H1 (cell line): ENCODE measurements around the gene NFIC. TPM values are rescaled to one million over a fixed set of nuclear protein-coding genes. Genes with fewer than 3 reads are reported as not detected.

Source experiments
- CTCF ChIA-PET: fragments of 300-600 bp; sonication (Branson Sonifier 250); formaldehyde crosslinking; loops from one replicate; lab custom pipeline; 2021; ENCODE audit not compliant: partially characterized antibody; lab: Charles Lee
- POLR2A ChIA-PET: fragments of 300-600 bp; sonication (Branson Sonifier 250); formaldehyde crosslinking; loops from one replicate; lab custom pipeline; 2021; ENCODE audit warnings: inconsistent platforms; ENCODE audit not compliant: partially characterized antibody; lab: Charles Lee
- DNase-seq, 2 experiments: peaks; one replicate each; pipeline versions ENCODE4 v3.0.0 to v3.0.0-alpha.2; 2010 to 2022; ENCODE audit warnings: low spot score in 2 of 2, low read depth in 1 of 2, mixed read lengths in 1 of 2
- FAIRE-seq: peaks from 2 replicates; lab custom pipeline; 2011; peaks lifted over from hg19 to GRCh38; lab: Jason Lieb, UNC
- H2AFZ ChIP-seq: 2 replicates; pipeline ENCODE4 v1.8.1; 2012; ENCODE audit warnings: low read length, inconsistent platforms
- H2AK5ac ChIP-seq: 2 replicates; pipeline ENCODE4 v1.6.1; 2013; ENCODE audit warnings: low read depth, low read length
- H2BK120ac ChIP-seq: replicated peaks from 2 replicates; pipeline ENCODE3; 2013; ENCODE audit warnings: low read depth, low read length, inconsistent platforms
- H2BK12ac ChIP-seq: 2 replicates; pipeline ENCODE4 v1.6.1; 2013; ENCODE audit warnings: low read depth, low read length
- H2BK15ac ChIP-seq: 2 replicates; pipeline ENCODE4 v1.6.1; 2013; ENCODE audit warnings: low read length
- H2BK20ac ChIP-seq: 2 replicates; pipeline ENCODE4 v1.6.1; 2013; ENCODE audit warnings: low read length
- H2BK5ac ChIP-seq: 2 replicates; pipeline ENCODE4 v1.6.1; 2013; ENCODE audit warnings: low read depth, low read length
- H3K14ac ChIP-seq: 2 replicates; pipeline ENCODE4 v1.6.1; 2013; ENCODE audit warnings: inconsistent platforms; ENCODE audit not compliant: insufficient read length
- H3K18ac ChIP-seq: 2 replicates; pipeline ENCODE4 v1.6.1; 2013; ENCODE audit warnings: low read length; ENCODE audit errors: extremely low read depth
- H3K23ac ChIP-seq: 2 replicates; pipeline ENCODE4 v1.6.1; 2013; ENCODE audit warnings: inconsistent platforms; ENCODE audit not compliant: insufficient read length
- H3K23me2 ChIP-seq: 2 replicates; pipeline ENCODE4 v1.6.1; 2013; ENCODE audit warnings: low read depth, low read length
- H3K27ac ChIP-seq: 2 replicates; pipeline ENCODE4 v1.6.1; 2011; ENCODE audit warnings: low read depth, low read length, inconsistent platforms
- H3K27me3 ChIP-seq, 4 experiments: replicated peaks in 1 of 4; 1 replicate in 1 of 4; 2 replicates in 3 of 4; pipeline versions ENCODE4 v1.6.1 to v1.8.1; 2011 to 2013; ENCODE audit warnings: low read length in 3 of 4, mild to moderate bottlenecking in 3 of 4, inconsistent platforms in 2 of 4, mixed read lengths in 2 of 4, moderate library complexity in 1 of 4; ENCODE audit not compliant: control insufficient read depth in 3 of 4, insufficient read depth in 3 of 4; ENCODE audit errors: extremely low read depth in 1 of 4
- H3K36me3 ChIP-seq, 4 experiments: 2 replicates each; pipeline versions ENCODE4 v1.6.1 to v1.8.1; 2011 to 2013; ENCODE audit warnings: mild to moderate bottlenecking in 4 of 4, low read length in 3 of 4, moderate library complexity in 2 of 4, control low read depth in 1 of 4, inconsistent platforms in 1 of 4; ENCODE audit not compliant: insufficient read depth in 4 of 4, control insufficient read depth in 2 of 4
- H3K4ac ChIP-seq: replicated peaks from 2 replicates; pipeline ENCODE3; 2013; ENCODE audit warnings: low read length, low read depth, mixed read lengths, inconsistent platforms; ENCODE audit not compliant: insufficient read length
- H3K4me1 ChIP-seq, 4 experiments: replicated peaks in 1 of 4; 1 replicate in 1 of 4; 2 replicates in 3 of 4; pipeline versions ENCODE4 v1.6.1 to v1.8.1; 2011 to 2013; ENCODE audit warnings: low read length in 3 of 4, inconsistent platforms in 2 of 4, mixed read lengths in 1 of 4; ENCODE audit not compliant: insufficient read depth in 4 of 4, control insufficient read depth in 3 of 4
- H3K4me2 ChIP-seq, 2 experiments: 2 replicates each; pipeline versions ENCODE4 v1.6.1 to v1.8.1; 2011 to 2013; ENCODE audit warnings: low read depth in 2 of 2, low read length in 2 of 2, control low read depth in 1 of 2, inconsistent platforms in 1 of 2, mild to moderate bottlenecking in 1 of 2; ENCODE audit not compliant: insufficient read depth in 1 of 2
- H3K4me3 ChIP-seq, 4 experiments: fragments of 200-600, 300-600 bp in 1 of 4; sonication (generic), shearing (Covaris generic), sonication (Bioruptor Twin) in 1 of 4; 2 replicates each; pipeline versions ENCODE4 v1.5.1 to v1.8.1; 2011 to 2016; ENCODE audit warnings: low read length in 4 of 4, low read depth in 3 of 4, control low read depth in 2 of 4, inconsistent platforms in 2 of 4, mild to moderate bottlenecking in 2 of 4, mixed read lengths in 1 of 4, moderate library complexity in 1 of 4; ENCODE audit not compliant: insufficient read depth in 2 of 4; ENCODE audit errors: extremely low read depth in 1 of 4
- H3K56ac ChIP-seq: replicated peaks from 2 replicates; pipeline ENCODE3; 2013; ENCODE audit warnings: low read depth, mild to moderate bottlenecking, mixed read lengths, low read length, inconsistent platforms; ENCODE audit not compliant: insufficient read length
- H3K79me1 ChIP-seq: 2 replicates; pipeline ENCODE4 v1.6.1; 2013; ENCODE audit warnings: low read depth, low read length, control low read depth
- H3K79me2 ChIP-seq, 2 experiments: 2 replicates each; pipeline versions ENCODE4 v1.6.1 to v1.8.1; 2012 to 2013; ENCODE audit warnings: low read length in 2 of 2, mild to moderate bottlenecking in 2 of 2, inconsistent platforms in 1 of 2; ENCODE audit not compliant: insufficient read depth in 2 of 2, control insufficient read depth in 1 of 2
- H3K9ac ChIP-seq, 4 experiments: replicated peaks in 1 of 4; 1 replicate in 1 of 4; 2 replicates in 3 of 4; pipeline versions ENCODE4 v1.6.1 to v1.8.1; 2011 to 2013; ENCODE audit warnings: low read depth in 3 of 4, low read length in 3 of 4, control low read depth in 2 of 4, mild to moderate bottlenecking in 2 of 4, moderate library complexity in 2 of 4, inconsistent platforms in 1 of 4; ENCODE audit errors: extremely low read depth in 1 of 4
- H3K9me3 ChIP-seq, 2 experiments: 2 replicates each; pipeline versions ENCODE4 v1.6.1 to v1.8.1; 2012 to 2013; ENCODE audit warnings: mild to moderate bottlenecking in 2 of 2, moderate library complexity in 2 of 2, control low read depth in 1 of 2, inconsistent platforms in 1 of 2, low read depth in 1 of 2, low read length in 1 of 2, mixed read lengths in 1 of 2; ENCODE audit not compliant: insufficient read depth in 2 of 2
- H4K20me1 ChIP-seq, 2 experiments: replicated peaks in 1 of 2; 2 replicates each; pipeline versions ENCODE3 to v1.8.1; 2011 to 2013; ENCODE audit warnings: inconsistent platforms in 2 of 2, low read length in 2 of 2, mild to moderate bottlenecking in 1 of 2; ENCODE audit not compliant: insufficient read depth in 2 of 2, control insufficient read depth in 1 of 2
- H4K5ac ChIP-seq: 2 replicates; pipeline ENCODE4 v1.6.1; 2013; ENCODE audit warnings: low read length, low read depth, mixed read lengths, inconsistent platforms; ENCODE audit not compliant: insufficient read length
- H4K8ac ChIP-seq: 2 replicates; pipeline ENCODE4 v1.8.0; 2013; ENCODE audit warnings: mild to moderate bottlenecking, moderate library complexity, low read length, inconsistent platforms; ENCODE audit not compliant: insufficient read depth; ENCODE audit errors: extremely low read depth
- H4K91ac ChIP-seq: replicated peaks from 2 replicates; pipeline ENCODE3; 2013; ENCODE audit warnings: low read length, mixed read lengths, inconsistent platforms; ENCODE audit not compliant: insufficient read length
- BACH1 ChIP-seq: IDR thresholded peaks from 2 replicates; pipeline ENCODE4 v1.6.1; 2012; ENCODE audit warnings: low read length, improper control_type of control experiment
- EGR1 ChIP-seq: IDR thresholded peaks from 2 replicates; pipeline ENCODE4 v1.6.1; 2011; ENCODE audit warnings: low read depth, low read length, borderline replicate concordance
- EZH2 ChIP-seq: fragments of 200-600 bp; sonication (generic); IDR thresholded peaks from 2 replicates; pipeline ENCODE4 v1.7.1; 2012; ENCODE audit warnings: low read depth, mild to moderate bottlenecking, moderate library complexity, low read length, inconsistent platforms; ENCODE audit not compliant: severe bottlenecking
- NRF1 ChIP-seq: IDR thresholded peaks from 2 replicates; pipeline ENCODE4 v1.6.1; 2011; ENCODE audit warnings: mild to moderate bottlenecking, low read depth, low read length, improper control_type of control experiment
- WGBS, 2 experiments: shearing (Covaris generic) in 1 of 2; methylation state at CpG; one replicate each; pipeline versions ENCODE4 v1.1.6 to v1.1.7; 2013 to 2015; ENCODE audit warnings: low lambda C conversion rate in 2 of 2, mixed read lengths in 2 of 2, inconsistent platforms in 1 of 2, low coverage in 1 of 2, missing lambda C conversion rate in 1 of 2; ENCODE audit not compliant: insufficient replicate concordance in 2 of 2, insufficient coverage in 1 of 2, insufficient read length in 1 of 2; ENCODE audit errors: extremely low coverage in 1 of 2, missing lambda C conversion rate in 1 of 2; 5-methylcytosine and 5-hydroxymethylcytosine counted together
- polyA plus RNA-seq, 7 experiments: library from polyadenylated mRNA; depleted of rRNA in 3 of 7; stranded (reverse) in 5 of 7; unstranded in 2 of 7; fragments of >200 nt in 5 of 7; fragments of 200-250 nt in 2 of 7; gene quantifications; 1 replicate in 5 of 7; 2 replicates in 1 of 7; 4 replicates in 1 of 7; pipeline versions ENCODE4 v1.2.1 to v1.2.3, GENCODE V29; 2011 to 2013; ENCODE audit warnings: missing spikeins in 2 of 7, mixed read lengths in 2 of 7
- total RNA-seq: library from RNA; stranded (reverse); fragmentation: NEBNext Ultra II Directional; extraction: Animal tissue kit (Norgen Biotek cat#: 25700); gene quantifications from 2 replicates; pipeline ENCODE4 v1.2.1, GENCODE V29; 2021

The NFIC gene
- total and polyA plus RNA-seq, 2 of the 8 experiments (the other 6 are each of a cell fraction or from before 2014, with no cell fraction given): 0.56 to 3.2 TPM

DNA sequence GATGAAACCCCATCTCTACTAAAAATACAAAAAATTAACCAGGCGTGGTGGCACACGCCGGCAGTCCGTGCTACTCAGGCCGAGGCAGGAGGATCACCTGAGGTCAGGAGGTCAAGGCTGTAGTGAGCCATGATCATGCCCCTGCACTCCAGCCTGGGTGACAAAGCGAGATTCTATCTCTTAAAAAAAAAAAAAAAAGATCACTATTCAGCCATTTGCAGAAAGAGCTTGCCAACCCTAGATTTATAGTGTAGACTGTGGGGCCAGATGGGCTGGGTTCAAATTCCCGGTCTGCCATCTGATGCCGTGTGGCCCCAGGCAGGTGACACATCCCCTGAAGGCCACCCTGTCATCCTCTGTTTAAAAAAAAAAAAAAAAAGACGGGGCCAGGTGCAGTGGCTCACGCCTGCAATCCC lies 85.1 kb downstream of the NFIC start:
- no peak overlapping the region for H3K9ac ChIP-seq
- H2BK120ac ChIP-seq: no peak overlapping the region
- no peak overlapping the region for H2AK5ac ChIP-seq
- ChIA-PET POLR2A (no interaction called here), CTCF (interaction anchor here (0.7 to 4.8 kb wide), 5 partner anchors 20 to 176 kb away, joined by 3 to 22 read pairs (median 3); no protein-coding TSS in a partner anchor)
- no peaks in the 10 kb centered on the region for H3K79me2 ChIP-seq
- H3K4me2 ChIP-seq: no peak overlapping the region
- H3K4me3 ChIP-seq: no peak overlapping the region
- no peak overlapping the region for H4K5ac ChIP-seq
- no peak overlapping the region for H2BK12ac ChIP-seq
- H4K8ac ChIP-seq: no peak overlapping the region
- H2BK5ac ChIP-seq: no peak overlapping the region
- no peak overlapping the region for H3K27ac ChIP-seq
- H3K18ac ChIP-seq: no peak overlapping the region
- no peak for FAIRE-seq
- no peaks in the 10 kb centered on the region for H3K9me3 ChIP-seq
- no peaks in the 10 kb centered on the region; a peak in 1 of 7 replicates for H3K27me3 ChIP-seq
- no peaks in the 10 kb centered on the region for H3K79me1 ChIP-seq
- DNase-seq: no peak
- no peak for TF ChIP-seq NRF1
- TF ChIP-seq BACH1: no peak
- no peak for TF ChIP-seq EZH2
- no peak for TF ChIP-seq EGR1
- no peak overlapping the region for H3K4ac ChIP-seq
- no peak overlapping the region for H2AFZ ChIP-seq
- WGBS, 2 experiments: 83% methylated on average over 10 of the region's 10 CpGs; no CpG with 5 or more reads in 1 of the 2 experiments
- no peak overlapping the region for H2BK20ac ChIP-seq
- no peak overlapping the region for H2BK15ac ChIP-seq
- H4K20me1 ChIP-seq: no peaks in the 10 kb centered on the region
- H3K14ac ChIP-seq: no peak overlapping the region
- H3K23ac ChIP-seq: no peak overlapping the region
- H3K56ac ChIP-seq: no peak overlapping the region
- H4K91ac ChIP-seq: no peak overlapping the region
- H3K4me1 ChIP-seq: no peaks in the 10 kb centered on the region
- H3K23me2 ChIP-seq: no peaks in the 10 kb centered on the region
- no peaks in the 10 kb centered on the region for H3K36me3 ChIP-seq
